ENCODE data around the gene TTC33.
"Not testable (repeated sequence)": the region's sequence is repeated elsewhere in the genome, so short reads cannot be mapped to it uniquely, and the experiment has no call there.

Gene TTC33

GRCh38 chr5:40716590-40716989 lies 39.2 kb downstream of the TTC33 start:
- no peak for DNase-seq (ENCODE audit: low spot score)

- no peak for DNase-seq (ENCODE audit: low spot score)
Observed at GRCh38 chr5:40716000-40716399, 39.8 kb downstream of the TTC33 start.

- DNase-seq (ENCODE audit: low spot score) = no peak
Observed at GRCh38 chr5:40714001-40714400, 41.8 kb downstream of the TTC33 start.

GRCh38 chr5:40710575-40710974 lies 45.2 kb downstream of the TTC33 start:
- not testable (repeated sequence) for DNase-seq (ENCODE audit: low spot score)

GRCh38 chr5:40705484-40705883 lies 50.3 kb downstream of the TTC33 start:
- not testable (repeated sequence) for DNase-seq (ENCODE audit: low spot score)

GRCh38 chr5:40702027-40702426 lies 53.7 kb downstream of the TTC33 start:
- DNase-seq (ENCODE audit: low spot score) = not testable (repeated sequence)

- no peak for DNase-seq (ENCODE audit: low spot score)
Observed at GRCh38 chr5:40700116-40700782, 55.5 kb downstream of the TTC33 start.

GRCh38 chr5:40694433-40694832 lies 61.3 kb downstream of the TTC33 start:
- no peak for DNase-seq (ENCODE audit: low spot score)

- DNase-seq (ENCODE audit: low spot score) = no peak
Observed at GRCh38 chr5:40691894-40692293, 63.9 kb downstream of the TTC33 start.

GRCh38 chr5:40690267-40690666 lies 65.5 kb downstream of the TTC33 start:
- DNase-seq (ENCODE audit: low spot score) = no peak

- peak; percentile 57 for DNase-seq (ENCODE audit: low spot score)
Observed at GRCh38 chr5:40689438-40689837, 66.3 kb downstream of the TTC33 start.

GRCh38 chr5:40688996-40689395 lies 66.8 kb downstream of the TTC33 start:
- DNase-seq (ENCODE audit: low spot score) = no peak

- DNase-seq (ENCODE audit: low spot score) = peak; percentile 66
Observed at GRCh38 chr5:40688127-40688761, 67.5 kb downstream of the TTC33 start.

- DNase-seq (ENCODE audit: low spot score) = no peak
Observed at GRCh38 chr5:40687321-40687720, 68.4 kb downstream of the TTC33 start.

GRCh38 chr5:40685976-40686486 lies 69.7 kb downstream of the TTC33 start:
- DNase-seq (ENCODE audit: low spot score) = no peak

- no peak for DNase-seq (ENCODE audit: low spot score)
Observed at GRCh38 chr5:40685193-40685592, 70.6 kb downstream of the TTC33 start.

GRCh38 chr5:40683305-40683704 lies 72.5 kb downstream of the TTC33 start:
- DNase-seq (ENCODE audit: low spot score) = no peak

GRCh38 chr5:40682154-40683017 lies 73.4 kb downstream of the TTC33 start:
- no peak for DNase-seq (ENCODE audit: low spot score)

- no peak for DNase-seq (ENCODE audit: low spot score)
Observed at GRCh38 chr5:40681363-40682153, 74.2 kb downstream of the TTC33 start.

- DNase-seq (ENCODE audit: low spot score) = peak; percentile 56
Observed at GRCh38 chr5:40680741-40681362, 74.9 kb downstream of the TTC33 start.

GRCh38 chr5:40679913-40680681 lies 75.7 kb downstream of the TTC33 start, which contains the start of gene PTGER4:
TSS of gene PTGER4 (plus strand) at chr5:40679915. CDS start at chr5:40680994, 1,079 bp downstream.
- DNase-seq (ENCODE audit: low spot score) = peak; percentile 34

Data from hepatic stellate cell (primary cell).